GM12873 (cell line): ENCODE data around the gene GRIA4.

Experiments used
- TF ChIP-seq, protein P1 (sequence below): IDR thresholded peaks from 2 replicates; pipeline ENCODE4 v1.5.1; 2012; ENCODE audit warnings: low read depth, mild to moderate bottlenecking, moderate library complexity, low read length, control low read depth; ENCODE audit not compliant: insufficient read depth; ENCODE audit errors: missing control alignments

Gene GRIA4

DNA sequence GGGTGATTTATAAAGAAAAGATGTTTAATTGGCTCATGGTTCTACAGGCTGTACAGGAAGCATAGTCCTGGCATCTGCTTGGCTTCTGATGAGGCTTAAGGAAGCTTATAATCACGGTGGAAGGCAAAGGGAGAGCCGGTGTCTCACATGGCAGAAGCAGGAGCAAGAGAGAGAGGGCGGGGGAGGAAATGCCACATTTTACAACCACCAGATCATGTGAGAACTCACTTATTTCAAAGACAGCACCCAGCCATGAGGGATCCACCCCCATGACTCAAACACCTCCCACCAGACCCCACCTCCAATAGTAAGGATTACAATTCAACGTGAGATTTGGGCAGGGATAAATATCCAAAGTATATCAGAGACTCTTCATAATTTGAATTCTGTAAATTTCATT lies 211.5 kb downstream of the GRIA4 start:
- TF ChIP-seq, protein P1, sequence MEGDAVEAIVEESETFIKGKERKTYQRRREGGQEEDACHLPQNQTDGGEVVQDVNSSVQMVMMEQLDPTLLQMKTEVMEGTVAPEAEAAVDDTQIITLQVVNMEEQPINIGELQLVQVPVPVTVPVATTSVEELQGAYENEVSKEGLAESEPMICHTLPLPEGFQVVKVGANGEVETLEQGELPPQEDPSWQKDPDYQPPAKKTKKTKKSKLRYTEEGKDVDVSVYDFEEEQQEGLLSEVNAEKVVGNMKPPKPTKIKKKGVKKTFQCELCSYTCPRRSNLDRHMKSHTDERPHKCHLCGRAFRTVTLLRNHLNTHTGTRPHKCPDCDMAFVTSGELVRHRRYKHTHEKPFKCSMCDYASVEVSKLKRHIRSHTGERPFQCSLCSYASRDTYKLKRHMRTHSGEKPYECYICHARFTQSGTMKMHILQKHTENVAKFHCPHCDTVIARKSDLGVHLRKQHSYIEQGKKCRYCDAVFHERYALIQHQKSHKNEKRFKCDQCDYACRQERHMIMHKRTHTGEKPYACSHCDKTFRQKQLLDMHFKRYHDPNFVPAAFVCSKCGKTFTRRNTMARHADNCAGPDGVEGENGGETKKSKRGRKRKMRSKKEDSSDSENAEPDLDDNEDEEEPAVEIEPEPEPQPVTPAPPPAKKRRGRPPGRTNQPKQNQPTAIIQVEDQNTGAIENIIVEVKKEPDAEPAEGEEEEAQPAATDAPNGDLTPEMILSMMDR, result no peak

DNA sequence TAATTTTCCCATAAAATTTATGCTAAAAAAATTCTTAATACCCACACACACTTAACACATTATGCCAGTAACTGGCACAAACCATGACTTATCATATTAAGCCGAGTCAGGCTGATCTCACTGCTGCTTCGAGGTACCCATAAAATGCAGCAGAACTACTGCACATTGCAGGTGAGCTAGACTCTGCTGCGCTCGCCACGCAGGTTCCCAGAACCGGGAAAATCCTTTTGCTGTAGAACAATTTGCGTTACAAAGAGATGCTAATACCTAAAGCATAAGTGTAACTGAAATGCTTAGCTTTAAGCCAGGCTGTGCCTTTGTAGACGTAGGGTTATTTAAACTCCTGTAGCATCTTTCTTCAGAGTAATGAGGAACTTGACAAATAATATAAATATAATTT lies 211.9 kb downstream of the GRIA4 start:
- TF ChIP-seq, protein P1, result no peak

DNA sequence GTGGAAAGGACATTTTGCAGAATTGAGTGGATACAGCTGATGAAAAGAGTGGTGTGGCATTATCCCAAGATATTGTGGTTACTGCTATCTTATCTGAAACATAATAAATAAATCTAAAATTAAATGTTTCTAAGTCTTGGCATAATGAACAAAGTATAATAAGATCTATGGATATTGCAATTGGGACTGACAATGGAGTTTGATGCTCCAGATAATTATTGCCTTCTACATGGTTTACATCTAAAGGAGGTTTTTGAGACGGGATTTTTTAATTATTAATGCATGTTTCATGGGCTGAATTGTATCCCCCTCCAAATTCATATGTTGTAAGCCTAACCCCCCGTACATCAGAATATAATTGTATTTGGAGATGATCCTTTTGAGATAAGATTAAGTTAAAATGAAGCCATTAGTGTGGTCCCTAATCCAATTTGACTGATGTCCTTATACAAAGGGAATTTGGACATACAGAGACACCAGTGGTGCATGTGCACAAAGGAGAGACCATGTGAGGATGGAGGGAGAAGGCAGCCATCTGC lies 213.7 kb downstream of the GRIA4 start:
- TF ChIP-seq, protein P1, result no peak

DNA sequence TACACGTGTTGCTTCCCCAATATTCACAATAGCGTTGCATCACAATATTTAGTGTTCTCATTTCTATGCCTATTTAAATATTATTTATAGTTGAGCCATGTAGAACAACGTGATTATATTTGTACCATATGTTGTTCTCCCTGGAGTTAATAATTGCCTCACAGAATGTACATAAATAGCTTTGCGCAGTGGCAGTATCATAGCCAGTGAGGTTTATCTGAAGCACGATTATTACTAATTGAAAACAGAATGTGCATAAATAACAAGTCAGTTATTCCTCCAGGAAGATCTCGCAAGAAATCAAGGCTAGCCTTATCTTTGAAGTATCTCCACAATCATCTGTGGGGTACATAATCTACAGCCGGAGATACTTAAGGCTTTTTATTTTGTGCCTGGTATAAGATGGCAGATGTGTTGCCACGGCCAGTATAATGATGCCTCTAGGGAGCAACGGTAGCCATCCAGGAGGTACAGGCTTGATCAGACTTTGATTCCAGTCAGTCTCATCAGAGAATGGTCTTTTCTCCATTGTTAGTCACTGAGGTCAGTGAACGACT lies 214.7 kb downstream of the GRIA4 start:
- TF ChIP-seq, protein P1, result no peak

DNA sequence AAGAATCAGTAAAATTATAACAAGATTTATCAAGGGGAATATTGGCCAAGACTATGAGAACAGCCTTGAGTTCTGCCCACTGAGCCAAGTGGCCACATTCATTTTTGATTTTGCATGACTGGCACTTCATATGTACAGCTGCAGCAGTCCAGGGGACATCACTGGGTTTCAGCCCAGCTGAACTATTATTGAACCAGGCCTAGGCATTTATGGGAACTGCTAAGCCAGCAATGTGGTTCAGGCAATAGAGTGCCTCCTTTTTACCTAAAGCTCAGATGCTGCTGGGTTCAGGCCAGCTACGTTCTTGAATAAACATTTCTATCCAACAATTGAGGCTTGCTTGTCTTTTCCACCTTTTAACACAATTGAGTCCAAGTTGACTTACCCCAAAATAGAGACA lies 215.3 kb downstream of the GRIA4 start:
- TF ChIP-seq, protein P1, result no peak

DNA sequence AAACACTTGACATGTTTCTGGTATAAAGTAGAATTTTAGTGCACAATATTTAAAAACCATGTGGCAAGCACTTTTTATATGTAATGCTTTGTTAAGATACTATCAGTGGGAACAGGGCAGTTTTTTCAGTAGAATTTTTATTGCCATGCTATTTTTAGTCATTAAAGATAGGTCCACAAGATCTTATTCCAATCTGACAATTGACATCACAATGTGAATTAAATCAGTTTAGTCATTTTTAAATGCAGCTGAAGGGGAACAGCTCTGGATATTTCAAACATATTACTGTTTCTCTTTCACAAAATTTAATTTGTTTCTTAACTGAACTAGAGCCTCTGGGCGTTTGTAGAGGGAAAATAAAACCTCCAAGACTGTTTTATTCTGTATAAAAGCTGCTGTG lies 218.0 kb downstream of the GRIA4 start:
- TF ChIP-seq, protein P1, result no peak

DNA sequence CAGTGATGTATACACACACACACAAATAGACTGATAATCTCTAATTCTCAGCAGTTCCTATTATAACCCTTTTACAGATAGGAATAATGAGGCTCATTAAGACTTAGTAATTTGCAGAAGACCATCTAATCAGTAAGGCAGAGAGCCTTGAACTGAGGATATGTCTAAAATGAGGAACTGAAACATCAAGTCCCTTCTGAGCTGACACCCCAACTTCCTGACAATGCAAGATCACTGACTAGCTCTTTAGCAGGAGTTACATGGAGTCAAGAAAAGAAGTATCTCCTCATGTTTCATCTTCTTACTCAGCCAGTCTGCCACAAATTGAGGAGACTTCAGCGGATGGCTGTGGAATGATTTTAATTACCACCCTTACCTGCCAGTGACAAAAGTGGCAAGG lies 219.2 kb downstream of the GRIA4 start:
- TF ChIP-seq, protein P1, result no peak
